ENCODE measurements around the gene WNT6. TPM values are rescaled to one million over a fixed set of nuclear protein-coding genes. Genes with fewer than 3 reads are reported as not detected.

Gene WNT6
- total RNA-seq, 1 donor = not detected

DNA sequence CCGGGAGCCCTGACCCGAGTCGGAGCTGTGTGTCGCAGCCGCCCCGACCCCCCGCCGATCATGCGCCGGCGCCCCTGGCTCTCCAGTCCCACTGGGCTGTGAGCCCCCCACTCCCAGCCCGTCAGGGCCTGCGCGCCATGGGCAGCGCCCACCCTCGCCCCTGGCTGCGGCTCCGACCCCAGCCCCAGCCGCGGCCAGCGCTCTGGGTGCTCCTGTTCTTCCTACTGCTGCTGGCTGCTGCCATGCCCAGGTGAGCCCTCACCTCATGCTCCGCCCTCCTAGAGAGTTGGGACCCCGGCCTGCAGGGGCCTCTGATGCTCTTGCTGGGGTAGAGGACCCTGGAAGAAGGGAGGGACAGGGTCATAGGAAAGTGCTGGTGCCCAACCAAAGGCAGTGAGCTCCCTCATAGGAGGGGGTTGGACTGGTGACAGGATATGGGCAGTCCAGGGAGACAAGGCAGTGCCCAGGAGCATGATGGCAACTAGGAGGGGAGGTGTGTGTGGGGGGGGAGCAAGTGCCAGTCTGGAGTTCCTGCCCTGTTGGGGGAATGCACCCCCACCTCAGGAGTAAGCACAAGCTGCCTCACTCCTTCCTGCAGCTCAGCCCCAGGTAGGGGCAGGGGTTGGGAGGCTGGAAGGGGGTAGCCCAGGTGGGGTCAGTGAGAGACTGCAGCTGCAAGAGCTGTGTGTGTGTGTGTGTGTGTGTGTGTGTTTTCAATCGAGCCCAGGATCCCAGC is 21.4 kb downstream of the WNT6 start:
- H3K4me3 ChIP-seq (ENCODE audit: low read depth, low read length) = no peak overlapping the region
- TF ChIP-seq, protein P1, sequence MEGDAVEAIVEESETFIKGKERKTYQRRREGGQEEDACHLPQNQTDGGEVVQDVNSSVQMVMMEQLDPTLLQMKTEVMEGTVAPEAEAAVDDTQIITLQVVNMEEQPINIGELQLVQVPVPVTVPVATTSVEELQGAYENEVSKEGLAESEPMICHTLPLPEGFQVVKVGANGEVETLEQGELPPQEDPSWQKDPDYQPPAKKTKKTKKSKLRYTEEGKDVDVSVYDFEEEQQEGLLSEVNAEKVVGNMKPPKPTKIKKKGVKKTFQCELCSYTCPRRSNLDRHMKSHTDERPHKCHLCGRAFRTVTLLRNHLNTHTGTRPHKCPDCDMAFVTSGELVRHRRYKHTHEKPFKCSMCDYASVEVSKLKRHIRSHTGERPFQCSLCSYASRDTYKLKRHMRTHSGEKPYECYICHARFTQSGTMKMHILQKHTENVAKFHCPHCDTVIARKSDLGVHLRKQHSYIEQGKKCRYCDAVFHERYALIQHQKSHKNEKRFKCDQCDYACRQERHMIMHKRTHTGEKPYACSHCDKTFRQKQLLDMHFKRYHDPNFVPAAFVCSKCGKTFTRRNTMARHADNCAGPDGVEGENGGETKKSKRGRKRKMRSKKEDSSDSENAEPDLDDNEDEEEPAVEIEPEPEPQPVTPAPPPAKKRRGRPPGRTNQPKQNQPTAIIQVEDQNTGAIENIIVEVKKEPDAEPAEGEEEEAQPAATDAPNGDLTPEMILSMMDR (IDR thresholded peaks at IDR 0.05; ENCODE audit: insufficient read depth, low read depth, low read length) = no peak
- DNase-seq (ENCODE audit: low read depth) = no peak

DNA sequence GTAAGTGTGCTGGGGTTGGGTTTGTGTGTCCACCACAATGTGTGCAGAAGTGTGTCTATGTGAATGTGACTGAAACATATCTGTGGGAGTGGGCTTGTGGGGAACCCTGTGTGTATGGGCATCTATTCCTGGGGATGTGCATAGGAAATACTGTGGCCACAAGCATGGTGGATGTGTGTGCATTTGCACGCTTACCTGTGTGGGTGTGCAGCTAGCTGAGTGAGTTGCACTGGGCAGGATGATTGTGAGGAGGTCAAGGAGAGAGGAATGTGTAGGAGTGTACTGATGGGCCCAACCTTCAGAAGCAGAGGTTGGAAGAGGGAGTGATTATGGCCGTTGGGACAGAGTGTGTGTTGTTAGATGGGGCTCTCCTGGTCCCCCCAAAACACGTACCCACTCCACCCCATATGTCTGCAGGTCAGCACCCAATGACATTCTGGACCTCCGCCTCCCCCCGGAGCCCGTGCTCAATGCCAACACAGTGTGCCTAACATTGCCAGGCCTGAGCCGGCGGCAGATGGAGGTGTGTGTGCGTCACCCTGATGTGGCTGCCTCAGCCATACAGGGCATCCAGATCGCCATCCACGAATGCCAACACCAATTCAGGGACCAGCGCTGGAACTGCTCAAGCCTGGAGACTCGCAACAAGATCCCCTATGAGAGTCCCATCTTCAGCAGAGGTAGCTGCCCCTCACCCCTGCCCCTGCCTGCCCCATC is 22.3 kb downstream of the WNT6 start:
- DNase-seq (ENCODE audit: low read depth) = no peak
- no peak overlapping the region for H3K4me3 ChIP-seq (ENCODE audit: low read depth, low read length)
- TF ChIP-seq, protein P1 (IDR thresholded peaks at IDR 0.05; ENCODE audit: insufficient read depth, low read depth, low read length) = no peak

DNA sequence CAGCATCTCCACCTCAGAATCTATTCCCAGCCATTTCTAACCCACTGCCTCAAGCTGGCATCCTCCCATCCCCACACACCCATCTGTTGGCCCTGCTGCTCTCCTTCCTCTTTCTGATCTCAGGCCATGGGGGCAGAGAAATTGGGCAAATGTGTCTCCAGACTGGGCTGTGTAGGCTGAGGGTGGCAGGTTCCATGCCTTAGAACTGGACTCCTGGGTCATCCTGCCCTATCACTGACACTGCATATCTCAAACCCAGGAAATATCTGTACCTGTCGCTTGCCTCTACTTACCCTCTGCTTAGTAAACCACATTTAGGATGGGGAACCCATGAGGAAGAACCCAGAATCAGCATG is 22.8 kb downstream of the WNT6 start:
- no peak for DNase-seq (ENCODE audit: low read depth)
- TF ChIP-seq, protein P1 (IDR thresholded peaks at IDR 0.05; ENCODE audit: insufficient read depth, low read depth, low read length) = no peak
- H3K4me3 ChIP-seq (ENCODE audit: low read depth, low read length) = no peak overlapping the region

DNA sequence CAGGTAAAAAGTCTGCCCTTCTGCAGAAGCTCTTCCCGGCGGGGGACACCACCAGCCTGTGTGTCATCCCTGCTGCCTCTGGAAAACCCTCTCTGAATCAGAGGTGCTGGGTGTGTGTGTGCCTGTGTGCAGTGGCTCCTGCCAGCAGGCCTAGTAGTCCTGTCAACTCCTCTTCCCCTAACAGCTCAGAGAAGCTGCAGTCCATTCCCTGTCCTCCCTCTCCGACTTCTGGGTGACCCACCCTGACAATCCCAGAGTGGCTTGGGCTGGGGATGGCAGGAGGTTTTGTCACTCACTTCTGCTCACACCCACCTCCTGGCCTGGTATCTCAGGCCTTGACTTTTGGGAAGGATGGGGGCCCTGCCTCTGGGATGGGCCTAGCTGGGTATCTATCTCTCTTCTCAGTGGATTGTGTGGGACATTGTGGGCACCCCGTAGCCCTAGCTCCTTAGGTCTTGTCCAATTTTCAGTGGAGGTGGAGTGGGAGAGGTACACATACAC is 23.3 kb downstream of the WNT6 start:
- DNase-seq (ENCODE audit: low read depth) = no peak
- TF ChIP-seq, protein P1 (IDR thresholded peaks at IDR 0.05; ENCODE audit: insufficient read depth, low read depth, low read length) = no peak
- no peak overlapping the region for H3K4me3 ChIP-seq (ENCODE audit: low read depth, low read length)

DNA sequence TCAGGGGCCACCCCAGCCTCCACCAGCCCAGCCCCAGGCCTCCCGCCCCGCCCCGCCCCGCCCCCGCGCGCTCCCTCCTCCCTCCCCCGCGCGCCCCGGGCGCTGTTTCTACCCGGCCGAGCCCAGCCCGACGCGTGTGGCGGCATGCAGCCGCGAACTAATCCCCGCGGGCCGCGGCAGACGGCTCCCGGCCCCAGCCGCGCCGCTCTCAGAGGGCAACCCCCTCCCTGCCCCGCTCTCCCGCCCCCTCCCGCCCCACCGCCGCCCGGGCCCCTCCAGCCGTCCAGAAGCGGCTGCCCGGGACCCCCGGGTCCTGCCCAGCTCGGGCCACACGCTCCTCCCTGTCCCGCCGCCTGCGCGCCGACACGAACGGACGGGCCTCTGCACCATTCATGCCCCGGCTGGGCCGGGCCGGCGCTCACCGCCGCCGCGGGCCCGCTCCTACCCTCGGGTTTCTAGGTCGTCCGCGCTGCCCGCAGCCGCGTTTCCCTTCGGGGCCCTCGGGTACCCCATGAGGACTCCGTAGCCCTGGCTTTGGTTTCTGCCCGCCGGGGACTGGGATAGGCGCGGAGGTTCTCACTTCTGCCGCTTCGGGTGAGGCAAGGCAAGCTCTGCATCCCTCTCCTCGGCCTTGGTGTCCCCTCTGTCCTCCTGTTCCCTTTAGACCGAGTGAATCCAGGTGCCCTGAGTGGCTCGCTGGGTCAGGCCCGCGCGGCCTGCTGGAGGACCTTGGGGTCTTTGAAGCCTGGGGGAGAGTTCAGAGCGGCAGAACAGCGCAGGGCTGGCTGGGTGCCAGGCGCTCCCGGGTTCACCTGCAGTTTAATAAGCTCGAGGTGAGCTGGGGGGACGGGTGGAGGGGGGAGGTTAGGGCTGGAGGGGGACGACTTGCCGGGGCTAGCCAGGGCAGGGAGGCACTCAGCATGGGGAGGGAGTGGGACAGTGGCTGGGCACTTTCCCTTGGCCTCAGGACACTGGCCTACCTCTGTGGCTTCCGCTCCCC is 24.2 kb downstream of the WNT6 start:
- TF ChIP-seq, protein P1 (IDR thresholded peaks at IDR 0.05; ENCODE audit: insufficient read depth, low read depth, low read length) = no peak
- DNase-seq (ENCODE audit: low read depth) = no peak
- H3K4me3 ChIP-seq (ENCODE audit: low read depth, low read length) = no peak overlapping the region

DNA sequence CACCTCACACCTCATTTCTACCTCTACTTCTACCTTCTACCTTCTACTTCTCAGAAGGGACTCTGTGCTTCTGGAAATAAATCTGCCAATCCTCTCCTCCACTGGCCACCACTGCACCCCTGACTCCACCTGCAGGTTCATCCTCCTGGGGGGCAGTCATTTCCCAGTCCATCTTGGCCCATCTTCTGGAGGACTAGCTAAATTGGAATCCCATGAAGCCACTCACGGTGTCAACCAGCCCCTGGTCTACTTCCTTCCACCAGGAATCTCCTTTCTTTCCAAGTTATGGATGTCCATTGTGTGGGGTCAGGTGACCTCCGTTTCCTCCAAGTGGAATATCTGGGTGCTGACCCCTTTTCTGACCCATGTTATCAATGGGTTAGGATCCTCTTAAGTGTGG is 24.9 kb downstream of the WNT6 start:
- H3K4me3 ChIP-seq (ENCODE audit: low read depth, low read length) = no peak overlapping the region
- DNase-seq (ENCODE audit: low read depth) = no peak
- TF ChIP-seq, protein P1 (IDR thresholded peaks at IDR 0.05; ENCODE audit: insufficient read depth, low read depth, low read length) = no peak

Measured in fibroblast of villous mesenchyme (primary cell).